NCI-H524 treated with DMSO at 0.1 percent for 48 hours (cell line): ENCODE results near the gene IPO11.

Experiments
- DNase-seq: peaks from one replicate; lab custom pipeline; 2025; lab: John Stamatoyannopoulos, UW

The IPO11 gene

DNA sequence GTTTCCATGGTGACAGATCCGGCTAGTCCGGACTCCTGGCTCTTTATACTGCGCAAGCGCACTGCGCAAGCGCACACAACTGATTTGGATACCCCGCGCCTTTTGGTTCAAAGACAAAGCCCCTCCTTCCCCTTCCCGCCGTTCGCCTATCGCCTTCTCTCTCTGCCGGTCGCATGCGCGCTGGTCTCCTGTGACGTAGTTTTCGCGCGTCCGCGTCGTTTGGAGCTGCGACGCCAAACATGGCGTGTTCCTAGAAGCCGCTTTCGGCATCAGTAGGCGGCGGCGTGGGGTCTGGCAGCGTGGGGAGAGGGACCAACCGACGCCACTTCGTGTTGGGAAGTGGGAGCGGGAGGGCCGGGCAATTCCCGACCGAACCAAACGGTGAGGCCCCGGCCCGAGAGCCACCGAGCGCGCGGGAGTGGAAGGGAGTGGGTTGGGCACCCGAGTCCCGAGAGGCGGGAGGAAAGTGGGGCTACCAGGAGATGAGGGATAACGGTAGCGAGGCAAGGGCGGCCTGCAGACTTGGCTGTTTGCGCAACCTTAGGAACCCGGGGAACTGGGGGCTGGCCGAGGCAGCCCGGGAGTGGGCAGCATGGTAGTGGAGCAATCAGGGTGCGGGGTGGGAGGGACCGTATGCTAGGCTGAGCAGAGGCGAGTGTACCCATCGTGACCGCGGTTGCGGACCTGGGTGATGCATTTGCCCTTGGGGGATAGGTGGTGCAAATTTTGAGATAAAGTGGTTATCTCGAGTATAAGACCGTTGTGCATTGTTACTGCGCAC lies at the start of gene IPO11:
Gene IPO11, plus strand, starts transcription at position 215 of the 781 bp plus-strand sequence. CDS start 24,517 bp downstream, outside the sequence.
- peak; percentile 96 for DNase-seq

DNA sequence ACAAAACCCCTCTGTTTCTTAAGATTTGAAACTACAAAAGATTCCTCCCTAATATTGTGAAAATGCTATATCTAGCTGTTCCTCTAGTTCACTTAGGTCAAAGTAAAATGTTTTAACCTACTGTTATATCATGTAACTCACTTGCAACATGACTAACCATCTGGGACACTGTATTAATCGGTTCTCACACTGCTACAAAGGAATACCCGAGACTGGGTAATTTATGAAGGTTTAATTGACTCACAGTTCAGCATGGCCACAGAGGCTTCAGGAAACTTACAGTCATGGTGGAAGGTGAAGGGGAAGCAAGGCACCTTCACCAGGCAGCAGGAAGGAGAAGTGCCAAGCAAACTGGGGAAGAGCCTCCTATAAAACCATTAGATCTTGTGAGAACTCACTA lies 43.5 kb upstream of the IPO11 start:
- no peak for DNase-seq

DNA sequence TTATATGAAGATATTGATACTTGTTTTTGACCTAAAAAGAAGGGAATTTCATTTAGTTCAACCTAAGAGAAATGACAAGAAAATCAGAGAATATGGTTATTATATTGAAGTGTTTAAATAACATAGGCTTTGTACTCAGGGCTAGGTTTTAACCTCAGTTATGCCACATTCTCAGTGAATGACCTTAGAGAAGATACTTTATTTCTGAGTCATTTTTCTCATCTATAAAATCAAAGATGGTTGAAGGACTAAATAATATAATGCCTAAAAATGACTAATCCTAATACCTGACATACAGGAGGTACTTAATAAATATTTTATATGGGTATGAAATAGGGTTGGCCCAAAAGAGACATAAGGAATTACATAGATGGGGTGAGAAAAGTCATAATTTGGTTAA lies 41.2 kb upstream of the IPO11 start:
- DNase-seq: no peak

DNA sequence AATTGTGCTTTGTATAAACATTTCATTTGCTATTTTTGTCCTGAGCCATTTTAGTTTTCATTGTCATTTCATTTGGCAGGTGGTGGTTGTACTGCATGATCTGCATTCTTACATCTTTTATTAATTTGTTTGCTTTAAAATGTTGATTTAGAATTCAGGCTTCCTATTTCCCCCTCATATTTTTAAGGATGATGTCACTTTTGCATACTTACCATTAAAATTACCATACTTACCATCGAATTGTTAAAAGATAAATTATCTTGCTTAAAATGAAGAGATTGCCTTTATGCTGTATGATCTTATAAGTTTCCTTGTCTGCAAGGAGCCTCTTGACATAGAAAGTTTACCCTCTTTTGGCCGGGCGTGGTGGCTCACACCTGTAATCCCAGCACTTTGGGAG lies 40.0 kb upstream of the IPO11 start:
- DNase-seq: no peak

DNA sequence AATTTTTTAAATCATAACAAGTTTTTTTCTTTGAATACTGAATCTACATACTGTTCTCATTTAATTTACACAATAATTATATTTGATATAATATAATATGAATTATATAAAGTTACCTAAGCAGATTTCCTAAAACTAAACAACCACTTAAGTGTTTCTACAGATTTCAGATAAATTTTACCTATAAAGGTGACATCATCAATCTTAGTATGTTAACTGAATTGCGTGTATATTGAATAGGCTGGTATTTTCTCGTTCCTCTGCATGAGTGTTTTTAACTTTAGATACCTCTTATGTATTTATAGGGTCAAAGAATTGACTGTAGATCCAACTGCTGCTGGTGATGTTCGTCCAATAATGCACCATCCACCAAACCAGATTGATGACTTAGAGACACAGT lies 39.2 kb upstream of the IPO11 start:
- DNase-seq: no peak

DNA sequence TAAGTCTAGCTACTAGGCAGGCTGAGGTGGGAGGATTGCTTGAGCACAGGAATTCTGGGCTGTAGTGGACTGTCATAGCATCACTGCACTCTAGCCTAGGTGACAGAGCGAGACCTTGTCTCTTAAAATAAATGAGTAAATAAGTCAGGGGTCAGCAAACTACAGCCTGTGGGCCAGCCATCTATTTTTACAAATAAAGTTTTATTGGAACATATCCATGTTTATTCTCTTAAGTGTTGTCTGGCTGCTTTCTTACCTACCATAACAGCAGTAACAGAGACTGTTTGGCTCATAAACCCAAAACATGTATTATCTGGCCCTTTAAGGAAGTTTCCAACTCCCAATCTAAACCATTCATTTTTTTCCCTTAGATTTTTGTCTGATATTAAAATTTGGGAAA lies 38.5 kb upstream of the IPO11 start:
- DNase-seq: no peak

DNA sequence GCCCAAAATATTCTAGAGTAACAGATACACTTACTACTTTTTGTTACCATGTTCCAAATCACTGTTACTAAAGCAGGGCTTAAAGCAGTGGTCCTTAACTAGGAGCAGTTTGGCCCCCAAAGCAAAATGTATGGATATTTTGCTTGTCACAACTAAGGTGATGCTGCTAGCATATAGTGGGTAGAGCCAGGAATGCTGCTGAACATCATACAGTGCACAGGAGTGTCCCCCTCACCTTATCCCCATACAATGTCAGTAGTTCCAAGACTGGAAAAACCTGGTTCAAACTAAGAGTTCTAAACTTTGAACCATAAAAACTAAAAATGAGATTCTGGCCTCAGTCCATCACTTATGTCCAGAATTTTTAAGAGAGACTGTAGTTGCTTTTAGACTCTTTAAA lies 36.9 kb upstream of the IPO11 start:
- no peak for DNase-seq

DNA sequence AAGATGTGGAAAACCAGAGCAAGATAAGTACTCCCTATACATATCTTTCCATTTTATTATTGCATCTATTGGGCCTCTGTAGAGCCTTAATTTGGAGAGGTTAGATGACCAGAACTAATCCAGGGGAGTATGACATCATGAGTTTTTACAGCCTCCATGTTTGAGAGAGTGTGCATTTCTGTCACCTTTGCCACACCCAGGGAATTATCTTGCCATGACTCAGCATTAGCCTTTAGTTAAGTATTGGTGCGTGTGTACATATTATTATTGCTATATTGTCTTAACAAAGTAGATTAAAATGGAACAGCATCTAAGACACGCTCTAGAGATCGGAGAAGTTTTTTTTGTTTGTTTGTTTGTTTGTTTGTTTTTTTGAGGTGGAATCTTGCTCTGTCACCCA lies 36.5 kb upstream of the IPO11 start:
- DNase-seq: no peak

DNA sequence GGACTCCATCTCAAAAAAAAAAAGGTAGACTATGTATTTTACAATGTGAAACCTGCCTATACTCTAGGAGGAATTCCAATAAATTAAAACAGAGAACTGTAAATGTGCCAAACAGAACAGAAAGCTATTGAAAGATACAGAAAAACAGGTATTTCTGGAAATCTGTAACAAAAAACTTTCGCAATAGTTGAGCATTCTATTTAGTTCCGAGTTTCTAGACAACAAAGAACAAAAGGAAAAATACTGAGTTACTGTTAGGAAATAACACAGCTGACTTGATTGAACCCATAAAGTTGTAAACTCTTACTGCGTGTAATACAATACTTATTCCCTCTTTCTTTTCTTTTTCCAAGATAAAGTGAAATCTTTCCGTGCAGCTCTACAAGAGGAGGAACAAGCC lies 27.4 kb upstream of the IPO11 start:
- DNase-seq: no peak

DNA sequence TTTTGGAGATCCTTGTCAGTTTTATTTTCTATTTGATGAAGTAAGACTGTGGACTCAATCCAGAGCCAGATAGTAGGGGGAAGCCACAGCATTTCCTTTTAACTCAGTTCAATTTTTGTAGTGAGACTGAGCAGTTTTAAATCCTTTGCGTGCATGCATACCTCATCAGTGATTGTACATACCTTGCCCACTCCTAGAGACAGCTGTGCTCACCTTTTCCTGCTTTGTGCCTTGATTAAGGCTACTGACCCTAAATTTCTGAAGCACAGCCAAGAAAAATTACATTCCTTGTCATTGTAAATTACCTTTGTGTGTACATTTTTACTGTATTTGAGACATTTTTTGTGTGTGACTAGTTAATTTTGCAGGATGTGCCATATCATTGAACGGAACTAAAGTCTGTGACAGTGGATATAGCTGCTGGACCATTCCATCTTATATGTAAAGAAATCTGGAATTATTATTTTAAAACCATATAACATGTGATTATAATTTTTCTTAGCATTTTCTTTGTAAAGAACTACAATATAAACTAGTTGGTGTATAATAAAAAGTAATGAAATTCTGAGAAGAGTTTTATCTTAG lies 26.7 kb upstream of the IPO11 start:
- no peak for DNase-seq

DNA sequence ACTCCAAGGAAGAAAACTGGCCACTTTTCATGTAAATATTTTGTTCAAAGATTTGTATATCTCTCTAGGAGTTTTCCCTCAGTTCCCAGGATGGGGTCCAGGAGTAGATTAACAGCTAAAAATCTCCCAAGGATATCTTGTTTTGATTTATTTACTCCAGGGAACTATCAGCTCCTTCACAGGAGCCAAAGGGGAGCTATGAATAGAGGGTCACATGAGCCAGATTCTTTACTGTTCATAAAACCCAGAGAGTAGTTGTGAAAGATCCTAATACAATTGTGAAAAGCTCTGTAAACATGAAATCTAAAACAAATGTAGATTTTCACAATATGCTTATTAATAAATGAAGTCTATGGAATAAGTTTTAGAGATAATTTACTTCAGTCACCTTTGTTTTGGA lies 25.7 kb upstream of the IPO11 start:
- DNase-seq: no peak

DNA sequence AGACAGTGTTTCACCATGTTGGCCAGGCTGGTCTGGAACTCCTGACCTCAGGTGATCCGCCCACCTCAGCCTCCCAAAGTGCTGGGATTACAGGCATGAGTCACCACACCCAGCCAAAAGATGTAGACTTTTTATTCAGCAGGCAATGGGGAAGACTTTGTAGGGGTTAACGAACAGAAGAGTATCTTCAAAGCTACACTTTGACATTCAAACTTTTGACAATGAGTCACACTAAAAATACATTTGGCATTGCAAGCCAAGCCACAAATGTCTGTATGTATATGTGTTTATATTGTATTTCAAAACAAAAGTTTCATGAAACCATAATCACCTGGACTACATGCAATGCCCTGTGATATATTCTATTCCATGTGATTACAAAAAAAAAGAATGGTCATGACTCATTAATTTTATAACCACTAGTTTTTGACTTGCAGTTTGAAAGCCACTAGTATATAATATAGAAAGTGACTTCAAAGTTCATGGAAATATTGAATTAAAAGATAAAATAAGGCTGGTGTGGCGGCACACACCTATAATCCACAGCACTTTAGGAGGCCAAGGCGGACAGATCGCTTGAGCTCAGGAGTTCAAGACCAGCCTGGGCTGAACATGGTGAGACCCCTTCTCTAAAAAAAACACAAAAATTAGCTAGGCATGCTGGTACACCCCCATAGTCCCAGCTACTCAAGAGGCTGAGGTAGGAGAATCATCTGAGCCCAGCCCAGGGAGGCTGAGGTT lies 17.2 kb upstream of the IPO11 start:
- no peak for DNase-seq

DNA sequence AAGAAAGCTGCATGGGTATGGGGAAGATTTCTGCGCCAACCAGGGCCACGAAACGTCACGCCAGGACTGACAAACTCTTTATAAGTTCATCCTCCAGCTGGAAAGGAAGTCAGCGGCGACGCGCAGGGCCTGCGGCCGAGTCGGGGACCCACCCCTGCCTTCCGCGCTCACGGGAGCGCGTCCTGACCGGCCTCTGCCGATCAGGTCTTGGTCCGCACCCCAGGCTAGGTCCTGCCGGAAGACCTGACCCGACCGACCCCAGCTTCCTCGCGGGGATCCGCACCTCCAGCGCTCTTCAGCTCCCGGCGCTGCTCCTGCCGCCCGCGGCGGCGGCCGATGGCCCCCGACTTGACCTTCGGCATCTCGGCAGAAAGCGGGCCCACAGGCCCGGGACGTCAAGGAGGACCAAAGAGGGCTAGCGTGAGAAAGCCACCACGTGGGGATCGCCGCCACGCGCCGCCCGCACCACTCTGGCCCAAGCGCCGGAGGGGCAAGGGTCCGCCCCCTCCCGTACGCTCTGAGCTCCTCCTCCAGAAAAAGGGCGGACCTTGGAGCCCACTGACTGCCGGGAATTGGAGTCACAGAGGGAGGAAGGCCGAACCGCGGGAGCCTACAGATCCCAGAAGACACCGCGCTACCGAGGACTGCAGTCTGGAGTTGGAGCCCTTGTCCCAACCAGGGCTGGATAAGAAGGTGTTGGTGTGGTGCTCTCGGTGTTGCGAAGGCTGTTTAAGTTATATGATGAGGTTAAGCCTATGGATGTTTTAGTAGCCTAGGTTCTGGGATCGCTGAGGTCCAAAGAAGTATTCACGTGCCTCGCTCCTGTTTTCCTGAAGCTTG lies 8.9 kb upstream of the IPO11 start, which contains the start of gene DIMT1:
Gene DIMT1, minus strand, starts transcription at position 495 of the 840 bp plus-strand sequence. Its CDS starts 133 bp downstream, at position 362.
- peak; percentile 83 for DNase-seq

DNA sequence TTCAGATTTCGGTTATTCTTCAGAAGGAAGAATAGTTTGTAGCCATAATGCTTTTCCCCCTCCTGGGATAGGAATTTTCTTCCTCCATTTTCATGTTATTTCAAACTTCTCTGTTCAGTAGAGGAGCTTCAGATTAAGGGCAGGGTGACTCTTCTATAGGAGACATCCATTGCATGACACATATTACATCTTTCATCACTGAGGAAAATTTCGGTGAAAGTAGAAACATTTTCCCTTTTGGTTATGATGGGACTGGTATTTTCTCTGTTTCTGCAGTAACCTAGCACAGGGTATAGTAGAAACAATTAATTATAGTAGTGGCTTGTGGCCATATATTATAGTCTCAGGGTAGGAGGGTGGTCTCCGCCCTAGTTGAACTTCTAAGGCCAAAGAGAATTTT lies 1.1 kb downstream of the IPO11 start:
- DNase-seq: no peak

DNA sequence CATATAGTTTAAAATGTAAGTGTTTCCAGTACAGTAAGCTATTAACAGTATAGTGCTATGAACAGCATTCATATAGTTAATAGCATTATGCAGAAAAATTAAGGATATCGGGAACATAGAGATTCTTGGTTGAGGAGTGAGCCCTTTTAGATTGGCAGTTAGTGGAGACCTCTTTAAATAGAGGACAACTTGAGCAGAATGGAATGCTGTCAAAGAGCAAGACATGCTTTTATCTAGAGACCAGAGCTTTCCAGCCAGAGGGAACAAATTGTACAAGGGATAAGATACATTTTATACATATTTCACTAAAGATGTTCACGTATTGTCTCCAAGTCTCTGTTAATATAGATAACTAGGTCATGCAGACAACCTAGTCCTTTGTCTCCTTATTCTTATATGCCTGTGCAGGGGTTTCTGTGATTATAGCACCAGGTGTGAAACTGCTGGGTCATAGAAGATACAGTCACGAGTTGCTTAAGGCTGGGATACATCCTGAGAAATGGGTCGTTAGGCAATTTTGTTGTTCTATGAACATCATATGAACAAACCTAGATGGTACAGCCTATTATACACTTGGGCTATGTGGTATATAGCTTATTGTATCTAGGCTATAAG lies 6.0 kb downstream of the IPO11 start:
- no peak for DNase-seq

DNA sequence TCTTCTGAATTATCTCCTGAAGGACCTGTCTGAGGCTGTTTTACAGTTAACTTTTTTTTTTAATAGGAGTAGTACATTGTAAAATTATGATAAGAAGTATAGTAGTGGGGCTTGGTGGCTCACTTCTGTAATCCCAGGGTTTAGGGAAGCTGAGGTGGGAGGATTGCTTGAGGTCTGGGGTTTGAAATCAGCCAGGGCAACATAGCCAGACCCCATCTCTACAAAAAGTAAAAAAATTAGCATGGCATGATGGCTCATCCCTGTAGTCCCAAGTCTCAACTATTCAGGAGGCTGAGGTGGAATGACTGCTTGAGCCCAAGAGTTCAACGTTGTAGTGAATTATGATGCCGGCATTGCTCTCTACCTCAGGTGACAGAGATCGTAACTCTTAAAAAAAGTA lies 7.0 kb downstream of the IPO11 start:
- no peak for DNase-seq

DNA sequence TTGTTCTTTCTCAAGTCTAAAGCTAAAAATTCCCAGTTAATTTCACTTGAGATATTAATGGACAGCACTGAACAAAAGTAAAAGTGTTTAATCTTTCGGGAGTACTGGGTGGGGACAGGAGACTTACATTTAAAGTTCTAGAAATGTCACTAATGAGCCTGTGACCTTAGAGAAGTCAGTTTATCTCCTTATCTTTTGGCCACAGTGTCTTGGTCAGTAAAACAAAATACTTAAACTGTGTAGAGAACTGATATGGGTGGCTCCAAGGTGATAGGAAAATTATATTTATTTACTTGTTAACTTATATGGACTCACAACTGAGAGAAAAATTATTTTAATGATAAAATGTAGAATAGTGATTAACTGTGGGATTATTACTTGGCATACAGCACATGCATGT lies 8.9 kb downstream of the IPO11 start:
- DNase-seq: no peak

DNA sequence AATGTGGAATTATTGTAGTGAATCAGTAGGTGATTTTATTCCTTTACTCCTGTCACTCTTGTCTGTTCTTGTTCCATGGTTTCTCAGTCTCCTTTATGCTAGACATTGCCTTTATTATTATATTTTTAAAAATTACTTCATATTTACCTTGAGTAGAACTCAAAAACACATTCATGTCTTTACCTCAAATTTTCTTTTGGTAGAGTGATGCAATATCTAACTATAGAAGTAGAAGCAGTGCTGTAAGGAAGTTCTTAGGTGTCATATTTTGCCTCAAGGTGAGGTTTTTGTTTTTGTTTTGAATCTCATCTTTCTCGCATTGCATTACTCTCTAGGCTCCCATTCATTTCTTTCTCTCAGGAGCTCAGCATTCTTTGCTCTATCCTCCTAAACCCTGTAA lies 12.2 kb downstream of the IPO11 start:
- DNase-seq: no peak

DNA sequence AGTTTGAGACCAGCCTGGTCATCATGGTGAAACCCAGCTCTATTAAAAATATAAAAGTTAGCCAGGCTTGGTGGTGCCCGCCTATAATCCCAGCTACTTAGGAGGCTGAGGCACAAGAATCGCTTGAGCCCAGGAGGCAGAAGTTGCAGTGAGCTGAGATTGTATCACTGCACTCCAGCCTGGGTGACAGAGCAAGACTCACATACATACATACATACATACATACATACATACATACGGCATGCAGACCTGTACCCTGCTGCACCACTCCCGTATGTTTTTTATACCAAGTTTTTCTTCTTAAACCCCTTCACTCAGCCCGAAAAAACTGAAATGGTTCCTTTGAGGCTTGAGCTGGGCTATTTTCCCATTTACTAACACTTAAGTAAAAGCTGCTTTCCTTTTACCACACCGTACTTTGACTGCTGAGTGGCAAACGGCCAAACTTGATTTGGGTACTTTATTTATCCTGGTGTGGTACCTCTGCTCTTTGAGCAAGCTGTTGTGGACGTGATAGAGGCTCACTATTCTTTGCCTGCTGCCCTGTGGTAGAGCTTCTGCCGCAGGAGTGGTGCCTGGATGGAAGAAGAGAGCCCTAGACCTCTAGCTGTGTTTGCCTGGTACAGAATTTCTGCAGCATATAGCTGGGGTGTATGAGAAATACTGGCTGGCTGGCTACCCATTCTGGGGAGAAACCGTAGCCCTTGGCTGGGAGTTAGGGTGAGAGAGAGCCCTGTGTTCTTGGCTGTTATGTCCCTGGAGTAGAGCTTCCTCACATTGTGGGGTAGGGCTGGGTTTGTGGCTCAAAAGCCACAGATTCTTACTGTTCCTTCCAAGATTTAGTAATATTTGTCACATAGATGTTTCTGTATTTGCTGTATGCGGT lies 19.4 kb downstream of the IPO11 start:
- no peak for DNase-seq

DNA sequence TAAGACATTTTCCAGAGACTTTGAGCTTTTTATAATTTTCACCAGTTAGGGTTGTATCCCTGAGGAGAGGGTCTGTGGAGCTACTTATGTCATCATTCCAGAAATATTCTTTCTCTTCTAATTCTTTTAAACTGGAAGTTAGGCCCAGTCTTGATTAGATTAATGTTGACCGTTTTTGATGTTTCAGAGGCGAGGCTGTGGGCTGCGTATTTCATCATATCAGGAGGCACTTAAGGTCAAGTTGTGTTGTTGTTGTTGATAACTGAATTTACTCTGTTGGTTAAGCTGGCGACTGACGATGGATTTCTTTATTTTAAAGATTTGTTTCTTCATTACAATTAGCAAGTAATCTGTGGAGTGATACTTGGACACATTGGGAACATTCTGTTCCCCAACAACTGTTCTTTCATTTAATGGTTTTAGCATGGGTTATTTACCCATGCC lies 20.1 kb downstream of the IPO11 start:
- DNase-seq: no peak

DNA sequence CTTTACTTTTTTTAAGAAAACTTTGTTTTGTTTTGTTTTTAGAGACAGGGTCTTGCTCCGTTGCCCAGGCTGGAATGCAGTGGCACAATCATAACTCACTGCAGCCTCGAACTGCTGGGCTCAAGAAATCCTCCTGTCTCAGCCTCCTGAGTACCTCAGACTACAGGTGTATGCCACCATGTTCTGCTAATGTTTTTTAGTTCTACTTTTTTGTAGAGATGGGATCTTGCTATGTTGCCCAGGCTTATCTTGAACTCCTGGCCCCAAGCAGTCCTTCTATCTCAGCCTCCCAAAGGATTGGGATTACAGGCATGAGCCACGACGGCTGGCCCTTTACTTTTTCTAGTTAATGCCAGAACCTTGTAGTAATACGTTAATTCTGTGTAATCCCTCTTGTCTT lies 36.0 kb downstream of the IPO11 start:
- DNase-seq: no peak
